Measurements from ENCODE around the gene PPIL4. TPM values are rescaled to one million over a fixed set of nuclear protein-coding genes. Genes with fewer than 3 reads are reported as not detected.
"Not testable (repeated sequence)": the region's sequence is repeated elsewhere in the genome, so short reads cannot be mapped to it uniquely, and the experiment has no call there.

The PPIL4 gene
- total RNA-seq, 2 experiments from 2014 or later, result 20.8 to 21.9 TPM

GRCh38 chr6:149463781-149464180 lies 82.1 kb downstream of the PPIL4 start:
- Mint-ChIP-seq H3K9me3 (no peaks in the 10 kb centered on the region), H3K36me3 (ENCODE audit: low read depth) (peaks cover 48% of the 10 kb centered on the region), H3K27me3 (no peaks in the 10 kb centered on the region), H3K27ac (no peak overlapping the region), H3K4me3 (no peak overlapping the region), H3K4me1 (ENCODE audit: low read depth) (peaks cover 24% of the 10 kb centered on the region)
- DNase-seq (no peak), ATAC-seq (no peak)
- intact Hi-C loops (cut with micrococcal nuclease), result no loop called here
- ChIA-PET CTCF (interaction anchor here (0.9 to 1.6 kb wide), 2 partner anchors 32 to 54 kb away, joined by 3 to 4 read pairs; no protein-coding TSS in a partner anchor), POLR2A (interaction anchor here (0.6 to 1.3 kb wide), 3 partner anchors 11 to 59 kb away, joined by 3 read pairs; no protein-coding TSS in a partner anchor)
- TF ChIP-seq CTCF (IDR thresholded peaks at IDR 0.05), result no peak

GRCh38 chr6:149462712-149463111 lies 83.1 kb downstream of the PPIL4 start:
- H3K9me3 Mint-ChIP-seq; ATAC-seq; intact Hi-C loops (cut with micrococcal nuclease); H3K27me3 Mint-ChIP-seq; DNase-seq; H3K4me3 Mint-ChIP-seq; H3K27ac Mint-ChIP-seq: not testable (repeated sequence)
- Mint-ChIP-seq H3K4me1 (ENCODE audit: low read depth) (peaks cover 20% of the 10 kb centered on the region), H3K36me3 (ENCODE audit: low read depth) (peaks cover 48% of the 10 kb centered on the region)
- ChIA-PET POLR2A (interaction anchor here (1.6 kb wide), 1 partner anchor 11 kb away, joined by 5 read pairs; no protein-coding TSS in a partner anchor), CTCF (interaction anchor here (1.0 kb wide), 2 partner anchors 18 to 98 kb away, joined by 3 read pairs; no protein-coding TSS in a partner anchor)

- Mint-ChIP-seq H3K4me1 (ENCODE audit: low read depth) (peaks cover 19% of the 10 kb centered on the region), H3K4me3 (no peak overlapping the region), H3K27ac (no peak overlapping the region), H3K36me3 (ENCODE audit: low read depth) (peaks cover 51% of the 10 kb centered on the region), H3K9me3 (no peaks in the 10 kb centered on the region), H3K27me3 (no peaks in the 10 kb centered on the region)
- no peak for ATAC-seq
- POLR2A ChIA-PET, result interaction anchor here (1.6 to 1.7 kb wide), 2 partner anchors 11 to 12 kb away, joined by 3 to 5 read pairs; no protein-coding TSS in a partner anchor
- intact Hi-C loops (cut with micrococcal nuclease), result no loop called here
- DNase-seq, result no peak
- CTCF ChIA-PET, result interaction anchor here (3.9 kb wide), 1 partner anchor 56 kb away, joined by 14 read pairs; no protein-coding TSS in a partner anchor
- no peak for TF ChIP-seq CTCF (IDR thresholded peaks at IDR 0.05)
These were observed 84.2 kb downstream of the PPIL4 start for GRCh38 chr6:149461670-149462069.

- H3K4me3 Mint-ChIP-seq; H3K9me3 Mint-ChIP-seq; H3K27ac Mint-ChIP-seq; ATAC-seq; DNase-seq; intact Hi-C loops (cut with micrococcal nuclease); H3K27me3 Mint-ChIP-seq: not testable (repeated sequence)
- ChIA-PET CTCF (interaction anchor here (0.9 to 3.9 kb wide), 2 partner anchors 35 to 58 kb away, joined by 3 to 14 read pairs; no protein-coding TSS in a partner anchor), POLR2A (interaction anchor here (1.7 kb wide), 1 partner anchor 9 kb away, joined by 3 read pairs; no protein-coding TSS in a partner anchor)
- H3K4me1 Mint-ChIP-seq (ENCODE audit: low read depth), result peaks cover 16% of the 10 kb centered on the region
- peaks cover 51% of the 10 kb centered on the region for H3K36me3 Mint-ChIP-seq (ENCODE audit: low read depth)
These were observed 85.6 kb downstream of the PPIL4 start for GRCh38 chr6:149460249-149460648.

- Mint-ChIP-seq H3K9me3 (no peaks in the 10 kb centered on the region), H3K4me3 (no peak overlapping the region), H3K27me3 (no peaks in the 10 kb centered on the region), H3K4me1 (ENCODE audit: low read depth) (peaks cover 16% of the 10 kb centered on the region), H3K27ac (no peak overlapping the region), H3K36me3 (ENCODE audit: low read depth) (peaks cover 54% of the 10 kb centered on the region)
- no peak for ATAC-seq
- TF ChIP-seq CTCF (IDR thresholded peaks at IDR 0.05), result no peak
- ChIA-PET CTCF (interaction anchor here (0.9 to 3.9 kb wide), 2 partner anchors 35 to 58 kb away, joined by 3 to 14 read pairs; no protein-coding TSS in a partner anchor), POLR2A (interaction anchor here (1.7 kb wide), 1 partner anchor 9 kb away, joined by 3 read pairs; no protein-coding TSS in a partner anchor)
- intact Hi-C loops (cut with micrococcal nuclease), result no loop called here
- no peak for DNase-seq
These were observed 86.1 kb downstream of the PPIL4 start for GRCh38 chr6:149459761-149460160.

GRCh38 chr6:149458806-149459205 lies 87.0 kb downstream of the PPIL4 start:
- Mint-ChIP-seq H3K9me3 (no peaks in the 10 kb centered on the region), H3K4me1 (ENCODE audit: low read depth) (peaks cover 11% of the 10 kb centered on the region), H3K27ac (no peak overlapping the region), H3K27me3 (no peaks in the 10 kb centered on the region), H3K4me3 (no peak overlapping the region), H3K36me3 (ENCODE audit: low read depth) (peaks cover 51% of the 10 kb centered on the region)
- no peak for ATAC-seq
- CTCF ChIA-PET, result interaction anchor here (3.9 kb wide), 1 partner anchor 59 kb away, joined by 14 read pairs; no protein-coding TSS in a partner anchor
- no peak for TF ChIP-seq CTCF (IDR thresholded peaks at IDR 0.05)
- DNase-seq, result no peak
- POLR2A ChIA-PET, result no interaction called here
- intact Hi-C loops (cut with micrococcal nuclease), result no loop called here
